Measurements from ENCODE around the gene PTPRS. TPM values are rescaled to one million over a fixed set of nuclear protein-coding genes. Genes with fewer than 3 reads are reported as not detected.
A peak's percentile ranks its signal among the peaks of the same experiment; 100 is the strongest.

Gene PTPRS
- total and polyA plus RNA-seq, 9 of the 15 experiments (the other 6 are each of a cell fraction or from before 2014, with no cell fraction given) = 1.1 to 49.4 (median 14.1) TPM

DNA sequence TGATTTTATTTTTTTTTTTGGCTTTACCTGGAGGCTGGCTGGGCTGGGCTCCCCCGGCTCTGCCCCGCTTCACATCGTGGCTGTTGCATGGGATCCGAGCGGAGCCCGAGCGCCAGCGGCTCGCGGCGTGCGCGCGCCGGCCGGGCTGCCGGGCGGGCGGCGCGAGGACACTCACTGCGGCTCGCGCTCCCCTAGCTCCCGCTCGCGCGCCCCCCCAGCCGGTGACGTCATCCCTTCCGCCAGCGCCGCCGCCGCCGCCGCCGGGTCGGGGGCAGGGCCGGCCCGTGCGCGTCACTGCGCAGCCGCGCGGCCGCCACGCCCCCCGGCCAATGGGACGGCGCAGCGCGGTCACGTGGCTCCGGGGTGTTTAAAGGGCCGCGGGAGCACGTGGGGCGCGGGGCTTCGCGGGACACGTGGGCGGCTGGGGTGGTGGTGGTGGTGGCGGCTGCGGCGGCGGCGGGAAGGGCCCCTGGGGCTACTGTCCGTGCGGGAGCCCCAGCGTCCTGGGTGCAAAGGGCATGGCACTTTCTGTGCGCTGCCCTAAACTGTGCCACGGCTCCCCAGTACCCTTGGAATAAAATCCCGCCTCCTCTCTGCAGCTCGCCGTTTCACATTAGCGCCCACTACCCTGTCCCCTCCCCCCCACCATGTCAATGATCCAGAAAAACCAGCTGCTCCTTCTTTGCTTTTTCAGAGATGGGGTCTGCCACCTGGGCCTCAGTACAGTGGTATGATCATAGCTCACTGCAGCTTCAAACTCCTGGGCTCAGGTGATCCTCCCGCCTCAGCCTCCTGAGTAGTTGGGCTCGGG lies at the start of gene PTPRS (continued):
- peak; percentile 46 for TF ChIP-seq TBP (optimal IDR thresholded peaks at IDR 0.05; ENCODE audit: low read depth, low read length)
- TF ChIP-seq ATF1 (CRISPR knock-in tag; IDR thresholded peaks at IDR 0.05) = no peak
- TF ChIP-seq ATF1 (tag; IDR thresholded peaks at IDR 0.05) = 0 out of 2 replicates have a peak, but pooled peaks have one; percentile 10
- TF ChIP-seq, protein P1, sequence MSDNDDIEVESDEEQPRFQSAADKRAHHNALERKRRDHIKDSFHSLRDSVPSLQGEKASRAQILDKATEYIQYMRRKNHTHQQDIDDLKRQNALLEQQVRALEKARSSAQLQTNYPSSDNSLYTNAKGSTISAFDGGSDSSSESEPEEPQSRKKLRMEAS (CRISPR knock-in tag; IDR thresholded peaks at IDR 0.05) = peak; percentile 98
- no peak for TF ChIP-seq NFATC3 (IDR thresholded peaks at IDR 0.05)
- peak; percentile 18; the same call in 1 of the 2 replicates for TF ChIP-seq ZBTB7A (IDR thresholded peaks at IDR 0.05; ENCODE audit: borderline replicate concordance, control insufficient read depth, low read depth, low read length)
- no peak for TF ChIP-seq RCOR1 (IDR thresholded peaks at IDR 0.05; ENCODE audit: borderline replicate concordance in 1 of 2, low read depth in 2 of 2, low read length in 2 of 2)
- TF ChIP-seq NRF1 (conservative IDR thresholded peaks at IDR 0.05 in 1 of 2, IDR thresholded peaks at IDR 0.05 in 1 of 2) = peak; percentile 83 to 88
- TF ChIP-seq, protein P2, sequence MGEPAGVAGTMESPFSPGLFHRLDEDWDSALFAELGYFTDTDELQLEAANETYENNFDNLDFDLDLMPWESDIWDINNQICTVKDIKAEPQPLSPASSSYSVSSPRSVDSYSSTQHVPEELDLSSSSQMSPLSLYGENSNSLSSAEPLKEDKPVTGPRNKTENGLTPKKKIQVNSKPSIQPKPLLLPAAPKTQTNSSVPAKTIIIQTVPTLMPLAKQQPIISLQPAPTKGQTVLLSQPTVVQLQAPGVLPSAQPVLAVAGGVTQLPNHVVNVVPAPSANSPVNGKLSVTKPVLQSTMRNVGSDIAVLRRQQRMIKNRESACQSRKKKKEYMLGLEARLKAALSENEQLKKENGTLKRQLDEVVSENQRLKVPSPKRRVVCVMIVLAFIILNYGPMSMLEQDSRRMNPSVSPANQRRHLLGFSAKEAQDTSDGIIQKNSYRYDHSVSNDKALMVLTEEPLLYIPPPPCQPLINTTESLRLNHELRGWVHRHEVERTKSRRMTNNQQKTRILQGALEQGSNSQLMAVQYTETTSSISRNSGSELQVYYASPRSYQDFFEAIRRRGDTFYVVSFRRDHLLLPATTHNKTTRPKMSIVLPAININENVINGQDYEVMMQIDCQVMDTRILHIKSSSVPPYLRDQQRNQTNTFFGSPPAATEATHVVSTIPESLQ (CRISPR knock-in tag; IDR thresholded peaks at IDR 0.05) = peak; percentile 98
- TF ChIP-seq NONO (IDR thresholded peaks at IDR 0.05; ENCODE audit: low read depth in 2 of 2, low read length in 1 of 2) = 0 out of 4 replicates have a peak, but pooled peaks of 1 of the 2 experiments have one; percentile 41
- TF ChIP-seq FOS (IDR thresholded peaks at IDR 0.05; ENCODE audit: extremely low read depth, insufficient read length) = peak; percentile 41
- TF ChIP-seq SMAD3 (CRISPR knock-in tag; conservative IDR thresholded peaks at IDR 0.05) = no peak
- TF ChIP-seq, protein P3, sequence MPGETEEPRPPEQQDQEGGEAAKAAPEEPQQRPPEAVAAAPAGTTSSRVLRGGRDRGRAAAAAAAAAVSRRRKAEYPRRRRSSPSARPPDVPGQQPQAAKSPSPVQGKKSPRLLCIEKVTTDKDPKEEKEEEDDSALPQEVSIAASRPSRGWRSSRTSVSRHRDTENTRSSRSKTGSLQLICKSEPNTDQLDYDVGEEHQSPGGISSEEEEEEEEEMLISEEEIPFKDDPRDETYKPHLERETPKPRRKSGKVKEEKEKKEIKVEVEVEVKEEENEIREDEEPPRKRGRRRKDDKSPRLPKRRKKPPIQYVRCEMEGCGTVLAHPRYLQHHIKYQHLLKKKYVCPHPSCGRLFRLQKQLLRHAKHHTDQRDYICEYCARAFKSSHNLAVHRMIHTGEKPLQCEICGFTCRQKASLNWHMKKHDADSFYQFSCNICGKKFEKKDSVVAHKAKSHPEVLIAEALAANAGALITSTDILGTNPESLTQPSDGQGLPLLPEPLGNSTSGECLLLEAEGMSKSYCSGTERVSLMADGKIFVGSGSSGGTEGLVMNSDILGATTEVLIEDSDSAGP (CRISPR knock-in tag; IDR thresholded peaks at IDR 0.05) = peak; percentile 71
- peak; percentile 73; the same call in 1 of the 2 replicates for TF ChIP-seq ZNF224 (CRISPR knock-in tag; IDR thresholded peaks at IDR 0.05)
- TF ChIP-seq, protein P4, sequence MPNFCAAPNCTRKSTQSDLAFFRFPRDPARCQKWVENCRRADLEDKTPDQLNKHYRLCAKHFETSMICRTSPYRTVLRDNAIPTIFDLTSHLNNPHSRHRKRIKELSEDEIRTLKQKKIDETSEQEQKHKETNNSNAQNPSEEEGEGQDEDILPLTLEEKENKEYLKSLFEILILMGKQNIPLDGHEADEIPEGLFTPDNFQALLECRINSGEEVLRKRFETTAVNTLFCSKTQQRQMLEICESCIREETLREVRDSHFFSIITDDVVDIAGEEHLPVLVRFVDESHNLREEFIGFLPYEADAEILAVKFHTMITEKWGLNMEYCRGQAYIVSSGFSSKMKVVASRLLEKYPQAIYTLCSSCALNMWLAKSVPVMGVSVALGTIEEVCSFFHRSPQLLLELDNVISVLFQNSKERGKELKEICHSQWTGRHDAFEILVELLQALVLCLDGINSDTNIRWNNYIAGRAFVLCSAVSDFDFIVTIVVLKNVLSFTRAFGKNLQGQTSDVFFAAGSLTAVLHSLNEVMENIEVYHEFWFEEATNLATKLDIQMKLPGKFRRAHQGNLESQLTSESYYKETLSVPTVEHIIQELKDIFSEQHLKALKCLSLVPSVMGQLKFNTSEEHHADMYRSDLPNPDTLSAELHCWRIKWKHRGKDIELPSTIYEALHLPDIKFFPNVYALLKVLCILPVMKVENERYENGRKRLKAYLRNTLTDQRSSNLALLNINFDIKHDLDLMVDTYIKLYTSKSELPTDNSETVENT (CRISPR knock-in tag; IDR thresholded peaks at IDR 0.05) = peak; percentile 49; the same call in 1 of the 2 replicates
- peak; percentile 76 for TF ChIP-seq FOSL1 (tag; conservative IDR thresholded peaks at IDR 0.05)
- TF ChIP-seq, protein P5, sequence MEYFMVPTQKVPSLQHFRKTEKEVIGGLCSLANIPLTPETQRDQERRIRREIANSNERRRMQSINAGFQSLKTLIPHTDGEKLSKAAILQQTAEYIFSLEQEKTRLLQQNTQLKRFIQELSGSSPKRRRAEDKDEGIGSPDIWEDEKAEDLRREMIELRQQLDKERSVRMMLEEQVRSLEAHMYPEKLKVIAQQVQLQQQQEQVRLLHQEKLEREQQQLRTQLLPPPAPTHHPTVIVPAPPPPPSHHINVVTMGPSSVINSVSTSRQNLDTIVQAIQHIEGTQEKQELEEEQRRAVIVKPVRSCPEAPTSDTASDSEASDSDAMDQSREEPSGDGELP (CRISPR knock-in tag; IDR thresholded peaks at IDR 0.05; ENCODE audit: borderline replicate concordance) = peak; percentile 74

Data from K562 (cell line).